Muscle layer of duodenum (tissue), 2 donors: Measurements from ENCODE around the gene LSM7.

ENCODE experiments used
- H3K27ac ChIP-seq: one replicate; pipeline ENCODE4 v1.7.0; 2013; ENCODE audit warnings: mild to moderate bottlenecking, low read length
- H3K27me3 ChIP-seq: one replicate; pipeline ENCODE4 v1.7.0; 2013; ENCODE audit warnings: low read depth, mild to moderate bottlenecking, control low read depth, low read length
- H3K36me3 ChIP-seq, 2 donors: one replicate each; pipeline ENCODE4 v1.7.0; 2013; ENCODE audit warnings: low read length in 2 of 2, control low read depth in 1 of 2, mild to moderate bottlenecking in 1 of 2; ENCODE audit not compliant: insufficient read depth in 2 of 2, control insufficient read depth in 1 of 2
- H3K4me1 ChIP-seq, 2 donors: one replicate each; pipeline ENCODE4 v1.7.0; 2013; ENCODE audit warnings: low read length in 2 of 2, mild to moderate bottlenecking in 2 of 2, control low read depth in 1 of 2, moderate library complexity in 1 of 2; ENCODE audit not compliant: insufficient read depth in 2 of 2, control insufficient read depth in 1 of 2
- H3K4me3 ChIP-seq, 2 donors: one replicate each; pipeline ENCODE4 v1.7.0; 2013; ENCODE audit warnings: low read length in 2 of 2, low read depth in 1 of 2, mild to moderate bottlenecking in 1 of 2
- H3K9me3 ChIP-seq, 2 donors: one replicate each; pipeline ENCODE4 v1.7.0; 2013; ENCODE audit warnings: low read length in 2 of 2, control low read depth in 1 of 2, mild to moderate bottlenecking in 1 of 2; ENCODE audit not compliant: control insufficient read depth in 1 of 2
- donor health status: healthy.

LSM7 gene

DNA sequence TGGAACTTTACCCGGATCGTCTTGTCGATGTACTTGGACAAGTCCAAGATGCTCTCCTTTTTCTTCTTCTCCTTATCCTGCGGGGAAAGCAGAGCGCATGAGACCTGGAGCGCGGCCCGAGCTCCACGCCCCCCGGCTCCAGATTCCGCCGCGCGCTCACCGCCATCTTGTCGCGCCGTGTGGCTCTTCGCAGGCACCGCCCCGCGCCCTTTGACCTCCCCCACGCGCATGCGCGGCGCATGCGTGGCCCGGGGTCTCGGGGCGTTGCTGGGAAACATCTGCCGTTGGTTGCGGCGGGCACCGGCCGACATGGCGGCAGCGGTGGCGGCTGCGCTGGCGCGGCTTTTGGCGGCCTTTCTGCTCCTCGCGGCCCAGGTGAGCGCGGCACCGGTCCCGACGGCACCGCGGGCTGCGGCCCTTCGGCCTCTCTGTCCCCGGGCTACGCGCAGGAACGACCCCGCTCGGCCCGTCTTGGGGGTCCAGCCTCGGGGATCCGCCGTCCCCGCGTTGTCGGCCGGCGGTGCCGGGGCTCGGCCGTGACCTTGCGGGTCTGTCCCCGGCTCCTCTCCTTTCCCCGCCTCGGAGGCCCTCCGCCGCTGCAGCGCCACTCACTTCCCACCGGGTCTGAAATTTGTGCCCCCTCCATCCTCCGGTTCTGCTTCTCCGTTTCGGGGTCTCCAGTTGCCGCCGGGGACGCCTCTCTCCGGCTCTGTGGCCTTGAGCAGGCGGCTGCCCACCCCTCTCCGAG is at the start of gene LSM7, which contains the start of gene SPPL2B:
LSM7 (minus strand) TSS at position 186 of the 748 bp plus-strand sequence; CDS start at position 166, 20 bp downstream.
SPPL2B (plus strand) TSS at position 284 of the 748 bp plus-strand sequence; CDS start at position 310, 26 bp downstream.
- Histone ChIP-seq H3K27ac (peak within 1 kb of the TSS; percentile 63), H3K36me3 (peaks cover 0 to 12% of the 10 kb centered on the region in 2 donors), H3K4me1 (peaks cover under 1 to 61% of the 10 kb centered on the region in 2 donors), H3K4me3 (peak within 1 kb of the TSS; percentile 86 to 96), H3K27me3 (no peaks in the 10 kb centered on the region), H3K9me3 (no peaks in the 10 kb centered on the region)

GRCh38 chr19:2376784-2377519 is 48.6 kb upstream of the LSM7 start:
- H3K4me3 ChIP-seq, result no peak overlapping the region
- H3K4me1 ChIP-seq, result no peaks in the 10 kb centered on the region
- H3K36me3 ChIP-seq, result no peaks in the 10 kb centered on the region
- H3K27ac ChIP-seq, result no peak overlapping the region
- H3K9me3 ChIP-seq, result peaks cover 5% of the 10 kb centered on the region in 2 donors
- H3K27me3 ChIP-seq, result no peaks in the 10 kb centered on the region

GRCh38 chr19:2375353-2376121 is 47.2 kb upstream of the LSM7 start:
- H3K27ac ChIP-seq, result no peak overlapping the region

GRCh38 chr19:2374808-2375207 is 46.4 kb upstream of the LSM7 start:
- Histone ChIP-seq H3K9me3 (peaks cover 0 to under 1% of the 10 kb centered on the region in 2 donors), H3K27me3 (no peaks in the 10 kb centered on the region), H3K4me1 (no peaks in the 10 kb centered on the region), H3K27ac (no peak overlapping the region), H3K36me3 (no peaks in the 10 kb centered on the region), H3K4me3 (no peak overlapping the region)

More at GRCh38 chr19:2375353-2376121, 47.2 kb upstream of the LSM7 start:
- no peaks in the 10 kb centered on the region for H3K36me3 ChIP-seq
- peaks cover under 1% of the 10 kb centered on the region in 2 donors for H3K9me3 ChIP-seq
- H3K27me3 ChIP-seq, result no peaks in the 10 kb centered on the region
- H3K4me1 ChIP-seq, result no peaks in the 10 kb centered on the region
- H3K4me3 ChIP-seq, result no peak overlapping the region

- Histone ChIP-seq H3K36me3 (no peaks in the 10 kb centered on the region), H3K27me3 (no peaks in the 10 kb centered on the region), H3K4me3 (no peak overlapping the region), H3K27ac (no peak overlapping the region), H3K4me1 (no peaks in the 10 kb centered on the region), H3K9me3 (peaks cover 0 to 2% of the 10 kb centered on the region in 2 donors)
Measured at GRCh38 chr19:2372076-2372612, 43.8 kb upstream of the LSM7 start.

DNA sequence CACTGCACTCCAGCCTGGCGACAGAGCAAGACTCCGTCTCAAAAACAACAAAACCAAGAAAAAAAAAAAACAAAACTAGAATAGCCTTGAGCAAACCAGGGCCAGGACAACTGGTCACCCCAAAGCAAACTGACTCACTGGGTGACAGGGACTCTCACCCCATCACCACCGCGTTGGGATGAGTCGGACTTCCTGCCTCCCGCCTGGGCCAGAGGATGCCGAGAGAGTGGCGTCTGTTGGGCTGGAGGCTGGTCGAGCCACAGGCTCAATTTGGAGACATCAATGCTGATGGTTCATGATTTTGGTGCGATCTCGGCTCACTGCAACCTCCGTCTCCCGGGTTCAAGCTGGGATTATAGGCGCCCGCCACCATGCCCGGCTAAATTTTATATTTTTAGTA is 43.3 kb upstream of the LSM7 start:
- H3K4me1 ChIP-seq, result no peaks in the 10 kb centered on the region

DNA sequence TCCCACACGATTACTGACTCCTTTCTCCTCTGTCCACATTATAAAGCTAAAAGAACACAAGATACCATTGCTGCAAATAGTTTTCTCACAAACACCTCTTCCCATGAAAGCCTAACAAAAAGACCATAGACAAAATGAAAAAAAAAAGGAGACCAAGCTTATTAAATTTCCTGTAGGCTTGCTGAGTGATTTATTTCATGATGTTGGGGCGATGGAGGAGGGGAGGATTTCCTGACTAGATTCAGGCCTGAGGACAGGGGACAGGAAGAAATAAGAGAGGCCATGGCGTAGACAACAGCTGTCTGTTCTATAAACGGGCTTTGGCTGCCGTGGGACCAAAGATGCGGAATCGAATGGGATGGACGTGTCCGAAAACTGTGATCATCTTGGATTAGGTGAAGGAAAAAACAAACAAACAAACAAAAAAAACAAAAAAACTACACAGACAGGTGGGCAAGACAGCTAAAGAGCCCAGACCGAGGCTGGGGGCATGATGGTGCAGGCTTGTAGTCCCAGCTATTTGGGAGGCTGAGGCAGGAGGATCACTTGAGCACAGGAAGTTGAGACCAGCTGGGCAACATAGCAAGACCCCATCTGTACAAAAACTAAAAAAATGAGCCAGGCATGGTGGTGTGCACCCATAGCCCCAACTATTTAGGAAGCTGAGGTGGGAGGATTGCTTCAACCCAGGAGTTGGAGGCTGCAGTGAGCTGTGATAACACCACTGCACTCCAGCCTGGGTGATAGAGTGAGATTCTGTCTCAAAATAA is 37.0 kb upstream of the LSM7 start:
- Histone ChIP-seq H3K4me3 (no peak overlapping the region), H3K27me3 (peaks cover 11% of the 10 kb centered on the region), H3K36me3 (no peaks in the 10 kb centered on the region), H3K9me3 (peaks cover 0 to 2% of the 10 kb centered on the region in 2 donors), H3K4me1 (no peaks in the 10 kb centered on the region), H3K27ac (no peak overlapping the region)

More for the DNA sequence above, 43.3 kb upstream of the LSM7 start:
- H3K36me3 ChIP-seq, result no peaks in the 10 kb centered on the region
- peaks cover 0 to 2% of the 10 kb centered on the region in 2 donors for H3K9me3 ChIP-seq
- no peak overlapping the region for H3K27ac ChIP-seq
- no peak overlapping the region for H3K4me3 ChIP-seq
- no peaks in the 10 kb centered on the region for H3K27me3 ChIP-seq

DNA sequence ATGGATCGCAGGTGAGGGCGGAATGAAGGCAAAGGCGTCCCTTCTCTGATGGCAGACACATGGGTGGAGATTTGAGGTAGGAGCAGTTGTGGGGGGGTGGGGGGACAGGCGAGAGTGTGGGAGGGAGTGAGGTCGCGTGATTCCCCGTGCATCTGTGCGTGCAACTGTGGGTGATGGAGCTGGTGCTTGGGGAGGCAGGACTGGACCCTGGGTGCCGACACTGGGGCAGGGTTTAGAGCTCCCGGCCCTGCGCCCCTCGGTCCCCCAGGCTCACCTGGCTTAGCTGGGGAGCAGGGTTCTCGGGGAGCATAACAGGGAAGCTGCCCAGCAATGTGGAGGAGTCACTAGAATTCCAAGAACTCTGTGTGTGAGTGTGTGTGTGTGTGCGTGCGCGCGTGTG is 35.0 kb upstream of the LSM7 start:
- no peaks in the 10 kb centered on the region for H3K36me3 ChIP-seq
- H3K27ac ChIP-seq, result no peak overlapping the region
- no peak overlapping the region for H3K4me3 ChIP-seq
- no peaks in the 10 kb centered on the region for H3K4me1 ChIP-seq
- H3K9me3 ChIP-seq, result no peaks in the 10 kb centered on the region
- peaks cover 11% of the 10 kb centered on the region for H3K27me3 ChIP-seq

DNA sequence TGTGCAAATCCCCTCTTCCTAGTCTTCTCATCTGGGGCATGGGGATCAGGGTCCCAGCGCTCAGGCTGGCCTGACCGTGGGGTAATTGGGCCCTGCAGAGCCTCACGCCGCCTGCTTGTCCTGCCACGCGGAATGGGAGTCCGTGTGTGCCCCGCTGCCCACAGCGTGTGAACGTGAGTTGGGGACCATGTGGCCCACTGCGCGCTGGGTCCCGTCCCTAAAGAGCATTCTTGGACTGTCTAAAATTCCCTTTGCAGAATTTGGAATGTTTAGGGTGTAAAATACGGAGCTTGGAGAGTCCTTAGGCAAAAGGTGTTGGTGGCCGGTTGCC is 34.5 kb upstream of the LSM7 start:
- Histone ChIP-seq H3K27ac (no peak overlapping the region), H3K36me3 (no peaks in the 10 kb centered on the region), H3K27me3 (peaks cover 11% of the 10 kb centered on the region), H3K9me3 (no peaks in the 10 kb centered on the region), H3K4me1 (no peaks in the 10 kb centered on the region), H3K4me3 (no peak overlapping the region)

- no peaks in the 10 kb centered on the region for H3K36me3 ChIP-seq
- no peaks in the 10 kb centered on the region for H3K4me1 ChIP-seq
- H3K9me3 ChIP-seq, result no peaks in the 10 kb centered on the region
- H3K4me3 ChIP-seq, result no peak overlapping the region
- H3K27ac ChIP-seq, result no peak overlapping the region
- peaks cover 11% of the 10 kb centered on the region for H3K27me3 ChIP-seq
Measured at GRCh38 chr19:2362046-2362969, 33.9 kb upstream of the LSM7 start.
